Neural progenitor cell (in vitro differentiated cells): ENCODE data around the gene GCN1. TPM values are rescaled to one million over a fixed set of nuclear protein-coding genes. Genes with fewer than 3 reads are reported as not detected.

Experiments used
- DNase-seq: peaks from one replicate; pipeline ENCODE4 v3.0.0-alpha.2; 2016; ENCODE audit warnings: low spot score
- H2AFZ ChIP-seq: fragments of 200-600 bp; sonication (generic); replicated peaks from 2 replicates; pipeline ENCODE4 v1.6.1; 2016; ENCODE audit warnings: antibody characterized with exemption
- H3F3A ChIP-seq: fragments of 200-600 bp; sonication (generic); 2 replicates; pipeline ENCODE4 v1.6.1; 2016; ENCODE audit warnings: antibody characterized with exemption, low read depth
- H3K27ac ChIP-seq: fragments of 200-600 bp; sonication (generic); 2 replicates; pipeline ENCODE4 v1.5.1; 2016; ENCODE audit warnings: mild to moderate bottlenecking
- H3K27me3 ChIP-seq: fragments of 200-600 bp; sonication (generic); 2 replicates; pipeline ENCODE4 v1.6.1; 2016; ENCODE audit warnings: mild to moderate bottlenecking, moderate library complexity
- H3K36me3 ChIP-seq: fragments of 200-600 bp; sonication (generic); 2 replicates; pipeline ENCODE4 v1.5.1; 2016
- H3K4me1 ChIP-seq: fragments of 200-600 bp; sonication (generic); 2 replicates; pipeline ENCODE4 v1.6.1; 2016; ENCODE audit warnings: mixed run types
- H3K4me2 ChIP-seq: fragments of 200-600 bp; sonication (generic); 2 replicates; pipeline ENCODE4 v1.6.1; 2016
- H3K4me3 ChIP-seq: fragments of 200-600 bp; sonication (generic); 2 replicates; pipeline ENCODE4 v1.5.1; 2016
- H3K79me2 ChIP-seq: fragments of 200-600 bp; sonication (generic); 2 replicates; pipeline ENCODE4 v1.6.1; 2016; ENCODE audit warnings: low read depth
- H3K9ac ChIP-seq: fragments of 200-600 bp; sonication (generic); 2 replicates; pipeline ENCODE4 v1.6.1; 2016
- H3K9me3 ChIP-seq: fragments of 200-600 bp; sonication (generic); 2 replicates; pipeline ENCODE4 v1.5.1; 2016; ENCODE audit warnings: low read depth
- H4K20me1 ChIP-seq: fragments of 200-600 bp; sonication (generic); 2 replicates; pipeline ENCODE4 v1.6.1; 2016; ENCODE audit warnings: low read depth
- H3K27ac Mint-ChIP-seq: 3 replicates; pipeline ENCODE4 v1.8.0; 2021; ENCODE audit warnings: mixed read lengths
- H3K27me3 Mint-ChIP-seq: 2 replicates; pipeline ENCODE4 v1.8.0; 2022; ENCODE audit warnings: low read depth, mild to moderate bottlenecking, inconsistent platforms, moderate library complexity, mixed read lengths; ENCODE audit not compliant: insufficient read depth
- H3K36me3 Mint-ChIP-seq: 3 replicates; pipeline ENCODE4 v1.8.0; 2021; ENCODE audit warnings: mixed read lengths
- H3K4me1 Mint-ChIP-seq: 3 replicates; pipeline ENCODE4 v1.8.0; 2021; ENCODE audit warnings: mixed read lengths
- H3K4me3 Mint-ChIP-seq: 3 replicates; pipeline ENCODE4 v1.8.0; 2021; ENCODE audit warnings: mild to moderate bottlenecking, moderate library complexity, mixed read lengths
- H3K9me3 Mint-ChIP-seq: 3 replicates; pipeline ENCODE4 v1.8.0; 2020; ENCODE audit warnings: mixed read lengths
- EZH2 ChIP-seq: fragments of 200-600 bp; sonication (generic); IDR thresholded peaks from 2 replicates; pipeline ENCODE4 v1.6.1; 2017; ENCODE audit warnings: antibody characterized with exemption, mild to moderate bottlenecking, moderate library complexity
- EZH2phosphoT487 ChIP-seq: fragments of 200-600 bp; sonication (generic); IDR thresholded peaks from 2 replicates; pipeline ENCODE4 v1.6.1; 2017; ENCODE audit warnings: antibody characterized with exemption
- total RNA-seq: library from RNA; depleted of rRNA; stranded (reverse); fragments of >200 nt; gene quantifications from 2 replicates; pipeline ENCODE4 v1.2.3, GENCODE V29; 2015; ENCODE audit warnings: low replicate concordance
- TF ChIP-seq, protein P1 (sequence below): fragments of 200-600 bp; sonication (generic); IDR thresholded peaks from 2 replicates; pipeline ENCODE4 v1.5.1; 2017; ENCODE audit warnings: antibody characterized with exemption, mild to moderate bottlenecking

Gene GCN1
- total RNA-seq, 1 donor from 2014 or later = 60.9 TPM

DNA sequence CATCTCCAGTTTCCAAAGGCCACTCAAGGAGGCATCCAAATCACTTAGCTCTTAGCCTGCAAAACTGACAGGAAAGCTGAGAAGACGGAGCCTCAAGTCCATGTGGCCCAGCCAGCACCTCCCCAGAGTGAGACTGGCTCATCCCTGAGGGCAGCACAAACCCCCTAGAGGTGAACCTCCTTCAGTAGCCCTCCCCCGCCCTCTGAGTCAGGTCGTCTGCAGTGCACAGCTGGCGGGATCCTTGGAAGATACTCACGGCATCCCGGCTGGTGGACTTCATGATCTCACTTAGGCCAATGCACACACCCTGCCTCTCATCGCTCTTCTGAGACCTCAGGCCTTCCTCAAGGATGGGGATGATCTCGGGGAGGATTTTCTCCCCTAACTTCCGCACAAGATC lies 53.9 kb downstream of the GCN1 start:
- Mint-ChIP-seq H3K36me3 (peaks cover 31% of the 10 kb centered on the region), H3K9me3 (no peaks in the 10 kb centered on the region), H3K27ac (no peak overlapping the region), H3K4me1 (no peaks in the 10 kb centered on the region), H3K27me3 (peaks cover 4% of the 10 kb centered on the region), H3K4me3 (no peak overlapping the region)
- Histone ChIP-seq H3K9me3 (no peaks in the 10 kb centered on the region), H3K4me2 (no peak overlapping the region), H3K9ac (no peak overlapping the region), H3F3A (no peaks in the 10 kb centered on the region), H3K79me2 (no peaks in the 10 kb centered on the region), H4K20me1 (no peaks in the 10 kb centered on the region), H2AFZ (no peak overlapping the region), H3K27ac (no peak overlapping the region), H3K27me3 (no peaks in the 10 kb centered on the region), H3K36me3 (peaks cover 3% of the 10 kb centered on the region), H3K4me1 (no peaks in the 10 kb centered on the region), H3K4me3 (no peak overlapping the region)
- TF ChIP-seq EZH2phosphoT487 (no peak), EZH2 (no peak)
- TF ChIP-seq, protein P1, sequence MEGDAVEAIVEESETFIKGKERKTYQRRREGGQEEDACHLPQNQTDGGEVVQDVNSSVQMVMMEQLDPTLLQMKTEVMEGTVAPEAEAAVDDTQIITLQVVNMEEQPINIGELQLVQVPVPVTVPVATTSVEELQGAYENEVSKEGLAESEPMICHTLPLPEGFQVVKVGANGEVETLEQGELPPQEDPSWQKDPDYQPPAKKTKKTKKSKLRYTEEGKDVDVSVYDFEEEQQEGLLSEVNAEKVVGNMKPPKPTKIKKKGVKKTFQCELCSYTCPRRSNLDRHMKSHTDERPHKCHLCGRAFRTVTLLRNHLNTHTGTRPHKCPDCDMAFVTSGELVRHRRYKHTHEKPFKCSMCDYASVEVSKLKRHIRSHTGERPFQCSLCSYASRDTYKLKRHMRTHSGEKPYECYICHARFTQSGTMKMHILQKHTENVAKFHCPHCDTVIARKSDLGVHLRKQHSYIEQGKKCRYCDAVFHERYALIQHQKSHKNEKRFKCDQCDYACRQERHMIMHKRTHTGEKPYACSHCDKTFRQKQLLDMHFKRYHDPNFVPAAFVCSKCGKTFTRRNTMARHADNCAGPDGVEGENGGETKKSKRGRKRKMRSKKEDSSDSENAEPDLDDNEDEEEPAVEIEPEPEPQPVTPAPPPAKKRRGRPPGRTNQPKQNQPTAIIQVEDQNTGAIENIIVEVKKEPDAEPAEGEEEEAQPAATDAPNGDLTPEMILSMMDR = no peak
- no peak for DNase-seq

DNA sequence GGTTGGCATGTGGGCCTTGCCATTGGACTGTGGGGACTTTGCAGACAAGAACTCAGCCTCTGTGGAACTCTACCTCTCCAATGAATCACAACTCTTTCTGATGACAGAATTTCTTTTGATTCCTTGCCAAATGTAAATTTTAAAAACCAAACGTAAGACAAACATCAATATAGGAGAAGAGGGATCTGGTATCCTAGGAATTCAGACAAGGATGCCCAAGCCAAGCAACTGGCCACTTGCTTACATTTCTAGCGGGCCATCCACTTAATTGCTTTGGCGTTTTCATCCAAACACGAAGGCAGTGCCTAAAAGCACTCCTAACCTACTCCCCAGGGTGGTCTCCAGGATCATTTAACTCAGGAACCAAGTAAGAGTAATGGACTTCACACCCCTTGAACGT lies 54.6 kb downstream of the GCN1 start:
- no peak overlapping the region for H3K9ac ChIP-seq
- no peaks in the 10 kb centered on the region for H3K9me3 ChIP-seq
- H4K20me1 ChIP-seq = no peaks in the 10 kb centered on the region
- no peaks in the 10 kb centered on the region for H3K27me3 ChIP-seq
- no peak overlapping the region for H3K27ac Mint-ChIP-seq
- no peaks in the 10 kb centered on the region for H3F3A ChIP-seq
- no peaks in the 10 kb centered on the region for H3K4me1 ChIP-seq
- no peaks in the 10 kb centered on the region for H3K79me2 ChIP-seq
- H3K4me2 ChIP-seq = no peak overlapping the region
- no peak overlapping the region for H3K27ac ChIP-seq
- peaks cover 30% of the 10 kb centered on the region for H3K36me3 Mint-ChIP-seq
- peaks cover 3% of the 10 kb centered on the region for H3K36me3 ChIP-seq
- TF ChIP-seq EZH2 (no peak), EZH2phosphoT487 (no peak)
- TF ChIP-seq, protein P1 = no peak
- H3K4me1 Mint-ChIP-seq = no peaks in the 10 kb centered on the region
- H3K4me3 ChIP-seq = no peak overlapping the region
- no peak overlapping the region for H3K4me3 Mint-ChIP-seq
- no peaks in the 10 kb centered on the region for H3K9me3 Mint-ChIP-seq
- peaks cover 4% of the 10 kb centered on the region for H3K27me3 Mint-ChIP-seq
- DNase-seq = no peak
- H2AFZ ChIP-seq = no peak overlapping the region

DNA sequence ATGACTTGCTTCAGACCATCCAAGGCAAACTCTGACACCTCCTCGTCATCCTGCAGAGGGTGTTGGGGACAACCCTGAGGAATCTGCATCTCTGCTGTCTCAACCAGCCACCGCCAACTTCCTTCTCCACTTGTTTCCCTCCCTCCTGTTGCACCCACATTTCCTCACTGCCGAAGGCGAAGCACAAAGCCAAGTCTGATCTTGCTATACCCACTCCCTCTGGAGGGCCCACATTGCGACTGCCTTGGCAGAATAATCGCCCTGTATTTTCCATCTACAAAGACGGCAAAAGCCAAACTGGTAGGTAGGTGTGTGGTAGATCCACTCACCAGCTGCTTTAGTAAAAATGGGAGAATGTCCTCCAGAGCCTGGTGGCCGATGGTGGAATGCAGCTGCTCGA lies 56.1 kb downstream of the GCN1 start:
- Mint-ChIP-seq H3K9me3 (no peaks in the 10 kb centered on the region), H3K4me3 (no peak overlapping the region), H3K27me3 (peaks cover 4% of the 10 kb centered on the region), H3K36me3 (peaks cover 32% of the 10 kb centered on the region), H3K4me1 (no peaks in the 10 kb centered on the region), H3K27ac (no peak overlapping the region)
- H2AFZ ChIP-seq = no peak overlapping the region
- no peak overlapping the region for H3K27ac ChIP-seq
- TF ChIP-seq, protein P1 = no peak
- no peaks in the 10 kb centered on the region for H3K9me3 ChIP-seq
- H3K4me2 ChIP-seq = no peak overlapping the region
- H3F3A ChIP-seq = no peaks in the 10 kb centered on the region
- no peak for DNase-seq
- H3K27me3 ChIP-seq = no peaks in the 10 kb centered on the region
- no peaks in the 10 kb centered on the region for H3K4me1 ChIP-seq
- no peak overlapping the region for H3K9ac ChIP-seq
- H4K20me1 ChIP-seq = no peaks in the 10 kb centered on the region
- no peak overlapping the region for H3K4me3 ChIP-seq
- H3K36me3 ChIP-seq = peaks cover 3% of the 10 kb centered on the region
- no peaks in the 10 kb centered on the region for H3K79me2 ChIP-seq

DNA sequence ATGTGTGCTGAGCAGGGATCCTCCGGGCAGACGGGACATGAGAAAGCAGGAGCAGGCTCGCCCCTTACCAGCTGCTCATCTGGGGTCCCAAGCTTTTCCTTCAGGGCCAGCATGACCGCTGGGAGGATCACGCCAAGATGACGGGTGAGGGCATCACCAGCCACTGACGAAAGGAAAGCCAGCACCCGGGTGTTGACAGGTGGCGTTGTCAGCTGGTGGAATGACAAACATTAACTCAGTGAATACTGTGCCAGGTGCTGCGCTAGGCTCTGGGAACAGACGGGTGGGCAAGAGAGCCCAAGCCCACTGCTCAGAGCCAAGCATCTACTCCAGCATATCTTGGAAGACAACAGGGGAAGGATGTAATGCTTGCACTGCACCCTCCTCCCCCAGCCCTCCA lies 56.7 kb downstream of the GCN1 start:
- Mint-ChIP-seq H3K27me3 (peaks cover 4% of the 10 kb centered on the region), H3K36me3 (peaks cover 32% of the 10 kb centered on the region), H3K4me1 (no peaks in the 10 kb centered on the region), H3K4me3 (no peak overlapping the region), H3K27ac (no peak overlapping the region), H3K9me3 (no peaks in the 10 kb centered on the region)
- no peak overlapping the region for H3K27ac ChIP-seq
- H3K4me2 ChIP-seq = no peak overlapping the region
- H3K4me1 ChIP-seq = no peaks in the 10 kb centered on the region
- DNase-seq = no peak
- H4K20me1 ChIP-seq = no peaks in the 10 kb centered on the region
- no peaks in the 10 kb centered on the region for H3K27me3 ChIP-seq
- no peak overlapping the region for H2AFZ ChIP-seq
- H3F3A ChIP-seq = no peaks in the 10 kb centered on the region
- no peaks in the 10 kb centered on the region for H3K9me3 ChIP-seq
- H3K36me3 ChIP-seq = peaks cover 3% of the 10 kb centered on the region
- H3K4me3 ChIP-seq = no peak overlapping the region
- no peak overlapping the region for H3K9ac ChIP-seq
- H3K79me2 ChIP-seq = no peaks in the 10 kb centered on the region
- TF ChIP-seq EZH2phosphoT487 = no peak
- TF ChIP-seq, protein P1 = no peak
- TF ChIP-seq EZH2 = no peak
